DOHH2 (cell line): ENCODE data around the gene HLX.

Experiments used
- CTCF ChIP-seq: fragments of 200-600 bp; sonication (generic); IDR thresholded peaks from one replicate; pipeline ENCODE4 v1.5.1; 2014; ENCODE audit warnings: antibody characterized with exemption, mild to moderate bottlenecking, low read depth, low read length; ENCODE audit not compliant: poor library complexity, severe bottlenecking
- EZH2phosphoT487 ChIP-seq: fragments of 200-600 bp; sonication (generic); IDR thresholded peaks from 2 replicates; pipeline ENCODE4 v1.6.1; 2017; ENCODE audit warnings: borderline replicate concordance, mild to moderate bottlenecking, antibody characterized with exemption, low read length, moderate library complexity, mixed read lengths

GRCh38 chr1:220880726-220881506, 1.7 kb downstream of the HLX start:
- TF ChIP-seq CTCF: no peak
- TF ChIP-seq EZH2phosphoT487: no peak
